Transverse colon (tissue), 4 donors: Measurements from ENCODE around the gene DDX17. TPM values are rescaled to one million over a fixed set of nuclear protein-coding genes. Genes with fewer than 3 reads are reported as not detected.
A peak's percentile ranks its signal among the peaks of the same experiment; 100 is the strongest.

Experiments used
- DNase-seq: peaks from one replicate; pipeline ENCODE4 v3.0.0-alpha.2; 2019
- H3K27ac ChIP-seq, 4 donors: fragments of 200-600 bp; sonication (generic); 2 replicates each; pipeline ENCODE4 v1.5.1; 2016 to 2018; ENCODE audit warnings: inconsistent platforms in 4 of 4
- H3K27me3 ChIP-seq: fragments of 200-600 bp; sonication (generic); 2 replicates; pipeline ENCODE4 v1.5.1; 2017; ENCODE audit warnings: inconsistent platforms
- H3K36me3 ChIP-seq, 4 donors: fragments of 200-600 bp; sonication (generic); 2 replicates each; pipeline ENCODE4 v1.5.1; 2017 to 2019; ENCODE audit warnings: inconsistent platforms in 4 of 4
- H3K4me1 ChIP-seq, 4 donors: fragments of 200-600 bp; sonication (generic); 2 replicates each; pipeline ENCODE4 v1.5.1; 2017 to 2020; ENCODE audit warnings: inconsistent platforms in 4 of 4
- H3K4me3 ChIP-seq, 4 donors: fragments of 200-600 bp; sonication (generic); 1 replicate in 1 of 4; 2 replicates in 3 of 4; pipeline versions ENCODE4 v1.5.1 to v1.6.1; 2017 to 2019; ENCODE audit warnings: inconsistent platforms in 4 of 4
- H3K9me3 ChIP-seq, 2 donors: fragments of 200-600 bp; sonication (generic); 2 replicates each; pipeline ENCODE4 v1.5.1; 2017 to 2019; ENCODE audit warnings: inconsistent platforms in 2 of 2
- EP300 ChIP-seq: sonication (generic); formaldehyde crosslinking; IDR thresholded peaks from one replicate; pipeline ENCODE4 v1.6.1; 2017; ENCODE audit warnings: antibody characterized with exemption, low read depth
- POLR2A ChIP-seq: fragments of 450-650 bp; IDR thresholded peaks from one replicate; pipeline ENCODE4 v1.6.1; 2016; ENCODE audit warnings: antibody characterized with exemption, mild to moderate bottlenecking, moderate library complexity
- POLR2AphosphoS5 ChIP-seq, 3 donors: sonication (generic); formaldehyde crosslinking; IDR thresholded peaks; one replicate each; pipeline ENCODE4 v1.6.1; 2016; ENCODE audit warnings: antibody characterized with exemption in 3 of 3
- WGBS, 2 donors: methylation state at CpG; one replicate each; pipeline ENCODE4 v1.1.5; 2018; ENCODE audit warnings: low coverage in 1 of 2; 5-methylcytosine and 5-hydroxymethylcytosine counted together
- in situ Hi-C, 4 donors: fragments of 200-750 bp; cut with MboI; loops; one replicate each; pipeline versions ENCODE4 v1.15.0 to v1.15.1; 2017; ENCODE audit warnings: low sequenced_read_pairs in 3 of 4, low pct_ligation_motif_present in 1 of 4, low pct_unique_long_range_greater_than_20kb in 1 of 4
- intact Hi-C: fragments of 100-400 bp; cut with DNase I; formaldehyde crosslinking; loops from one replicate; pipeline ENCODE4 v1.15.1; 2023; ENCODE audit warnings: low total_unique reads
- total RNA-seq, 4 donors: library from RNA; depleted of rRNA; stranded (reverse); fragments of >200 nt; gene quantifications; one replicate each; pipeline ENCODE4 v1.1.0, GENCODE V29; 2016
- TF ChIP-seq, protein P1 (sequence below), 5 experiments: fragments of 200-600 bp in 3 of 5; fragments of 450-650 bp in 2 of 5; sonication (generic) in 3 of 5; IDR thresholded peaks; 1 replicate in 2 of 5; 2 replicates in 3 of 5; pipeline ENCODE4 v1.5.1; 2016 to 2017; ENCODE audit warnings: antibody characterized with exemption in 5 of 5, inconsistent platforms in 3 of 5, mild to moderate bottlenecking in 2 of 5, moderate library complexity in 1 of 5

The DDX17 gene
- total RNA-seq, 4 donors from 2014 or later, result 506 to 1,034 (median 728) TPM

- intact Hi-C loops, result no loop called here
- 39% methylated on average over 1 of the region's 1 CpG; no CpG with 5 or more reads in 1 of the 2 donors for WGBS, 2 donors
- peak; percentile 73 for DNase-seq
- TF ChIP-seq, protein P1, sequence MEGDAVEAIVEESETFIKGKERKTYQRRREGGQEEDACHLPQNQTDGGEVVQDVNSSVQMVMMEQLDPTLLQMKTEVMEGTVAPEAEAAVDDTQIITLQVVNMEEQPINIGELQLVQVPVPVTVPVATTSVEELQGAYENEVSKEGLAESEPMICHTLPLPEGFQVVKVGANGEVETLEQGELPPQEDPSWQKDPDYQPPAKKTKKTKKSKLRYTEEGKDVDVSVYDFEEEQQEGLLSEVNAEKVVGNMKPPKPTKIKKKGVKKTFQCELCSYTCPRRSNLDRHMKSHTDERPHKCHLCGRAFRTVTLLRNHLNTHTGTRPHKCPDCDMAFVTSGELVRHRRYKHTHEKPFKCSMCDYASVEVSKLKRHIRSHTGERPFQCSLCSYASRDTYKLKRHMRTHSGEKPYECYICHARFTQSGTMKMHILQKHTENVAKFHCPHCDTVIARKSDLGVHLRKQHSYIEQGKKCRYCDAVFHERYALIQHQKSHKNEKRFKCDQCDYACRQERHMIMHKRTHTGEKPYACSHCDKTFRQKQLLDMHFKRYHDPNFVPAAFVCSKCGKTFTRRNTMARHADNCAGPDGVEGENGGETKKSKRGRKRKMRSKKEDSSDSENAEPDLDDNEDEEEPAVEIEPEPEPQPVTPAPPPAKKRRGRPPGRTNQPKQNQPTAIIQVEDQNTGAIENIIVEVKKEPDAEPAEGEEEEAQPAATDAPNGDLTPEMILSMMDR (IDR thresholded peaks at IDR 0.05), result no peak
- peak in 2 of 3 donors; percentile 59 to 64 for TF ChIP-seq POLR2AphosphoS5 (IDR thresholded peaks at IDR 0.05)
- H3K36me3 ChIP-seq, result peaks cover 0 to 98% (median 51%) of the 10 kb centered on the region in 4 donors
- in situ Hi-C loops, result no loop called here
- peak overlapping the region; percentile 58 to 74 (median 69) for H3K27ac ChIP-seq
- no peaks in the 10 kb centered on the region for H3K27me3 ChIP-seq
- H3K4me3 ChIP-seq, result no peak overlapping the region
- peaks cover 9 to 21% (median 10%) of the 10 kb centered on the region in 4 donors for H3K4me1 ChIP-seq
- no peaks in the 10 kb centered on the region for H3K9me3 ChIP-seq
Observed at GRCh38 chr22:38490915-38491314, 15.2 kb downstream of the DDX17 start.

DNA sequence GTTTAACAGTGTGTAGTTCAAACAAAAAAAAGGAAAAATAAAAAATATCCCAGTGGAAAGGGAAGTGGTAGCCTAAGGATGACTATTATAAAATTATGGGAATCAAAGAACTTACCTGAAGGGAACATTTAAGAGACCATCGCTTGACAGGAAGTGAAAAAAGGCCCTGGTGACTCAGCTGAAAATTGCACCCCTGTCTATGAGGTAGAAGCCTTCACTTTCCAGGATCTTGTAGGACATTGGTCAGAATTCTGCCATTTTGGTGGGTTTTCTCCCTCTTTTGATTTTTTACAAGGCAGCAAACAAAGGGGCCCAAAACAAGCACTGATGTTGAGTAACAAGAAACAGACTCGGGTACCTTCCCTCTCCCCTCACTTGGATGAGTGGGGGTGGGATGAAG, 15.6 kb downstream of the DDX17 start:
- intact Hi-C loops (no loop called here), in situ Hi-C loops (no loop called here)
- peak overlapping the region; percentile 58 to 74 (median 69) for H3K27ac ChIP-seq
- 49 to 60% methylated on average over 1 to 2 of the region's 2 CpGs for WGBS, 2 donors
- H3K4me3 ChIP-seq, result no peak overlapping the region
- TF ChIP-seq, protein P1 (IDR thresholded peaks at IDR 0.05), result peak in 1 of 5 experiments; percentile 10
- TF ChIP-seq EP300 (no peak), POLR2A (no peak), POLR2AphosphoS5 (IDR thresholded peaks at IDR 0.05) (no peak)
- DNase-seq, result no peak
- no peaks in the 10 kb centered on the region for H3K9me3 ChIP-seq
- no peaks in the 10 kb centered on the region for H3K27me3 ChIP-seq
- peaks cover 0 to 96% (median 51%) of the 10 kb centered on the region in 4 donors for H3K36me3 ChIP-seq
- peaks cover 9 to 21% (median 10%) of the 10 kb centered on the region in 4 donors for H3K4me1 ChIP-seq

DNA sequence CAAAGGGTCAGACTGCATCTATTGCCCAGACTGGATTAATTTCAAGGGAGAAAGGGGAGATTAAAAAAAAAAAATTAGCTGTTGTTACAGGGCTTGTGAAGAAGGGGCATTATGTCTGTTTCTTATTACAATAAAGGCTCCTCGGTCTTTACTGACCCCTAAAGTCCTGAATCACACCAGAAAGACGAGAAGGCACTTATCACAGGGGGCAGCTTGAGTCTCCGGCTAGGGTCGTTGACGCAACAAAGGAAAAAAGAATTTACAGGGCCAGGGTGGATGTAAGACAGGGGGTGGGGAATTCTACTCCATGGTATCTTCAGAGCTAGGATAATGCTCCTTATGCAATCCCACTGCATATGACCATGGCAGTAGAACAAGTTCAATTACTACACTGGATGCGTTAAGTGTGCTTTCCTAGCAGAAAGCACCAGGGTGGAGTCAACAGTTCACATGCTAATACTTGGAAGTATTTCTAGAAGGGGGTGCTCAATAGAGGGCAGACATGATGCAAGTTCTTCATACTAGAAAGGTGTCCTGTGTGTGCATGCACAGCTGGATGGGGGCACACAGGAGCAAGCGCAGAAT, 16.5 kb downstream of the DDX17 start:
- Histone ChIP-seq H3K4me1 (peaks cover 9 to 21% (median 10%) of the 10 kb centered on the region in 4 donors), H3K9me3 (no peaks in the 10 kb centered on the region), H3K27me3 (no peaks in the 10 kb centered on the region), H3K36me3 (peaks cover 0 to 96% (median 52%) of the 10 kb centered on the region in 4 donors), H3K27ac (peak overlapping the region in 3 of 4 donors; percentile 58 to 74 (median 66)), H3K4me3 (no peak overlapping the region)
- intact Hi-C loops (no loop called here), in situ Hi-C loops (no loop called here)
- 87 to 98% methylated on average over 6 to 7 of the region's 7 CpGs for WGBS, 2 donors
- DNase-seq, result no peak
- TF ChIP-seq, protein P1 (IDR thresholded peaks at IDR 0.05), result no peak
- TF ChIP-seq POLR2A (no peak), POLR2AphosphoS5 (IDR thresholded peaks at IDR 0.05) (peak in 2 of 3 donors; percentile 23 to 43)

GRCh38 chr22:38489142-38489541, 17.0 kb downstream of the DDX17 start:
- H3K36me3 ChIP-seq, result peaks cover 0 to 96% (median 52%) of the 10 kb centered on the region in 4 donors
- peaks cover 9 to 21% (median 10%) of the 10 kb centered on the region in 4 donors for H3K4me1 ChIP-seq
- H3K9me3 ChIP-seq, result no peaks in the 10 kb centered on the region
- WGBS, 2 donors, result 90 to 95% methylated on average over 13 to 17 of the region's 17 CpGs
- intact Hi-C loops (no loop called here), in situ Hi-C loops (no loop called here)
- H3K27me3 ChIP-seq, result no peaks in the 10 kb centered on the region
- no peak overlapping the region for H3K27ac ChIP-seq
- no peak overlapping the region for H3K4me3 ChIP-seq
- DNase-seq, result no peak
- TF ChIP-seq, protein P1 (IDR thresholded peaks at IDR 0.05), result no peak
- peak in 2 of 3 donors; percentile 2 to 4 for TF ChIP-seq POLR2AphosphoS5 (IDR thresholded peaks at IDR 0.05)
